NCI-H1048 (cell line): Measurements from ENCODE around the gene OLFM2.
"Not testable (repeated sequence)": the region's sequence is repeated elsewhere in the genome, so short reads cannot be mapped to it uniquely, and the experiment has no call there.

Experiments used
- DNase-seq: peaks from one replicate; lab custom pipeline; 2025; lab: John Stamatoyannopoulos, UW

Gene OLFM2

DNA sequence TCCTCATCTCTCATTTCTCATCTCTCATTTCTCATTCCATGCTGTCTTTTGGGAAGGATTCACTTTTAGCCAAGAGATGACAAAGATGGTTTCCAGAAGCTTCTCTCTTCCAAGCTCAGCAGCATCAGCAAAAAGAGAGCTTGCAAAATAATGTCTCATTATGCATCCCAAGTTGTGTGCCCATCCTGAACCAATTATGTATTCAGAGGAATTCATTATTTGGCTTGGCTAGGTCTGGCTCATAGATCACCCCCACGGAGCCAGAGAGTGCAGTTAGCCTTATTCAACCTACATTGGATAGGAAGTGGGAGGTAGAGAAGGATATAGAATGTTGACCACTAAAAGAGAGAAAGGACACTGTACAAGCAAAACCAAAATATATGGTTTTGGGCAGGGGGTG is 5.4 kb upstream of the OLFM2 start:
- DNase-seq = no peak

GRCh38 chr19:9941231-9941630 is 4.9 kb upstream of the OLFM2 start:
- DNase-seq = no peak

DNA sequence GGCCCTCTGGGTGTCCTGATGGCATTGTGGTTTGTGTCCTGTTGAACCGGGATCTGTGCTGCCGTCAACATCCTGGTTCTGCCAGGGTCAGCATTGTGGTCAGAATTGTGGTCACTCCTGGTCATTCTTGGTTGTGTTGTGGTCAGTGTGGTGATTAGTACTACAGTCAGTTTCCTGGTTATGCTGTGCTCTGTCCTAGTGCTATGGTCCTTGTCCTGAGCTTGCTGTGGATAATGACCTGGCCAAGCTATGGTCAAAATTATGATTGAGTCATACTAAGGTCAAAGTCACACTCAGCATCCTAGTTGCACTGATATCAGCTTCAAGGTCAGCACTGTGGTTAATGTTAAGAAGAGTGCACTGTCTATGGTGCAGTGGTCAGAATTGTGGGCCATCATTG is 4.5 kb upstream of the OLFM2 start:
- no peak for DNase-seq

GRCh38 chr19:9939301-9939913 is 3.1 kb upstream of the OLFM2 start:
- DNase-seq = no peak

- no peak for DNase-seq
Observed at GRCh38 chr19:9937001-9937411, 691 bp upstream of the OLFM2 start.

DNA sequence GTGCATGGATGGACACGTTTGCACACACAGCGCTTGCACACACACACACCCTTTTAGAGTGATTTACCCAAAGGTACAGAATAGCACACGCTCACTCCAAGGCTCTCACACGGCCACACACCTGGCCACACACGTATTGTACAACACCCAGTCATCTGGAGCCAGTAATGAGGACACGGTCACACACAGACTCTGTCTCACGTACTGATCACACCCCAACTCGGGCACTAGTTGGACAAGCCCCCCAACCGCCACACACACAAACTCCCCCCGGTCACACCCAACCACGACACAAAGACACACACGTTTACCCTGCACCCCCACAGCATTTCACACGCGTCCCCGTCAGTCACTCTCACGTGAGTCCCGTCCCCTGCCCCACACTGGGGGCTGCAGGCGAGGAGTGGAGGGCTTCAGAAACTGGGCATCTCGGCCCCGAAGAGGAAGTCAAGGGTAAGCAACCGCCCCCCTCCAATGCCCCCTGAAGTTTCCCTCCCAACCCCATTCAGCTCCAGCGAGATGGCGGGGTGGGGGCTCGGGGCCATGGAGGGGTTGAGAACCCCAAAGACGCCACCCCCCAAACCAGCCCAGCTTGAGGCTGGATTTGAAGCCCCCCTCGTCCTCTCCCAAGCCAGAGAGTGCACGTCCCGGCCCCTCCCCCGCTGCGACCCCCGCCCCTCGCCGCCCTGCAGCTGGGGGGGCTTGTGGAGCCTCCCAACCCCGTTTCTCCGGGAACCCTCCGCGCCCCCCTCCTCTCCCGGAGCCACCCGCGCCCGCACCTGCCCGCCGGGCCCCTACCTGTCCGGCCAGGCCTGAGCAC is 599 bp downstream of the OLFM2 start:
- no peak for DNase-seq

DNA sequence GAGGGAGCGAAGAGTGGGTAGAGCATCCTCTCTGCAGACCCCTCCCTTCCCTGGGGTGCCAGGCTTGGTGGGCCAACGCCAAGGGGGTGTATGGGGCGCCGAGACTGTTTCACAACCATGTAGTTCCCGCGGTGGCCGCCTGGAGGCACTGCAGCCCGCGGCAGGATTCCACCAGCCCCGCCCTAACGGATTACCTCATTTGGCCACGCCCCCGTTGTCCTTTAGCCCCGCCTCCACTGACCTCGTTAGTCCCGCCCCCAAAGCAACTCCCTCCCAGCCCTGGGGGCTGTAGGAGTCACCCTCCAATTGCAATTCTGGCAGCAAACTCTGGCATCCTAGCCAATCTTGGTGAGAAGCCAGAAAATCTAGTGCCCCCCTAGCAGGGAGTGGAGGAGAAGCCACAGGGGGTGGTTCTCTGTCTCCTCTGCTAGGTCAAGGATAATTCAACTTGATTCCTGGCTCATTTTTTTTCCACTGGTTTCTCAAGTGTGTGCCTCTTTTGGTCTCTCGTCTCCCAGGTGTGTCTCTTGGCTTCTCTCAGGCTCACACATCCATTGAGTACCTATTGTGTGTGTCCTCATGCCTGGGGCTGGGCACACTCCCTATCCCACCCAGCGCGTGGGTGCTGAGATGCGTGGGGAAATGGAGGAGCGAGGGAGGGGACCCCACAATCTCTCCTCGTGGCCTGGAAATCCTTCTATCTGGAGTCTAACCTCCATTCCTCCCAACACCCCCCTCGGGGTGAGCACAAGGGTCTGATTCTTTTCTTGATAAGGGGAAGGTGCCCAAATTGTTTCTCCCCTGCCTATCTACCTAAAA is 2.0 kb downstream of the OLFM2 start:
- peak; percentile 65 for DNase-seq

GRCh38 chr19:9932835-9933234 is 3.5 kb downstream of the OLFM2 start:
- no peak for DNase-seq

DNA sequence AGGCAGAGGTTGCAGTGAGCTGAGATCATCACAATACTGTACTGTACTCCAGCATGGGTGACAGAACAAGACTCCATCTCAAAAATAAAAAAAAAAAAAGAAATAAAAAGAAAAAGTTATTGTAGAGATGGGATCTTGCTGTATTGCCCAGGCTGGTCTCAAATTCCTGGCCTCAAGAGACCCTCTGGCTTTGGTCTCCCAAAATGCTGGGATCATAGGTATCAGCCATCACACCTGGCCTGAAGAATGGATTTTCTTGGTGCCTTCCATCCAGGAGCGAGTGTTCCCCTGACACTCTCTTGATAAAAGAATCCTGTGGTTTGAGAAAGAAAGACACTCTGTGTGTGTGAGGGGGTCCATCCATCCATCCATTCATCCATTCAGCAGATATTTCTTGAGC is 4.7 kb downstream of the OLFM2 start:
- no peak for DNase-seq

DNA sequence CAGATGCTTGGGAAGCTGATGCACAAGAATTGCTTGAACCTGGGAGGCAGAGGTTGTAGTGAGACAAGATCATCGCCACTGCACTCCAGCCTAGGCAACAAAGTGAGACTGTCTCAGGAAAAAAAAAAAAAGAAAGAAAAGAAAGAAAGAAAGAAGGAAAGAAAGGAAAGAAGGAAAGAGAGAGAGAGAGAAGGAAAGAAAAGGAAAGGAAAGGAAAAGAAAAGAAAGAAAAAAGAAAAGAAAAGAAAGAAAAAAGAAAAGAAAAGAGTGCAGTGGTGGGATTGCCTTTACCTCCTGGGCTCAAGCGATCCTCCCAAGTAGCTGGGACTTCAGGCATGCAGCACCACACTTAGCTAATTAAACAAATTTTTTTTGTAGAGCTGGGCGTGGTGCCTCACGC is 12.9 kb downstream of the OLFM2 start:
- no peak for DNase-seq

GRCh38 chr19:9922782-9923379 is 13.4 kb downstream of the OLFM2 start:
- DNase-seq = not testable (repeated sequence)

- no peak for DNase-seq
Observed at GRCh38 chr19:9917321-9917720, 19.0 kb downstream of the OLFM2 start.

DNA sequence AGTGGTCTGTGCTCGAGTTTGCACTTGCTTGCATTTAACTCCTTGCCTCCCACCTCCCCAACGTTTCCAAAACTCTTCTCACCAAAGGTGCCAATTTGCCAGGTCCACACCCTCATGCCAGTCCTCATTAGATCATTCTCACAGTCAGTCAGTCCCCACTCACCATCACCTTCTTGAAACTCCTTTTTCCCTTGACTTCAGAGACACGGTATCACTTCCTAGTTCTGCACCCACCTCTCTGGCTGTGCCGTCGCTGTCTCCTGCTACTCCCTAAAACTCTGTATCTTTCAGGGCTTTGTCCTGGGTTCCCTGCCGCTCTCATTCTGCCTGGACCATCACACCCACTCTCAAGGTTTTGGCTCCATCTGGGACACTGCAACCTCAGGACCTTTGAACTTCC is 19.6 kb downstream of the OLFM2 start:
- DNase-seq = no peak

GRCh38 chr19:9914315-9915207 is 21.8 kb downstream of the OLFM2 start:
- peak; percentile 66 for DNase-seq

- no peak for DNase-seq
Observed at GRCh38 chr19:9914001-9914314, 22.4 kb downstream of the OLFM2 start.

DNA sequence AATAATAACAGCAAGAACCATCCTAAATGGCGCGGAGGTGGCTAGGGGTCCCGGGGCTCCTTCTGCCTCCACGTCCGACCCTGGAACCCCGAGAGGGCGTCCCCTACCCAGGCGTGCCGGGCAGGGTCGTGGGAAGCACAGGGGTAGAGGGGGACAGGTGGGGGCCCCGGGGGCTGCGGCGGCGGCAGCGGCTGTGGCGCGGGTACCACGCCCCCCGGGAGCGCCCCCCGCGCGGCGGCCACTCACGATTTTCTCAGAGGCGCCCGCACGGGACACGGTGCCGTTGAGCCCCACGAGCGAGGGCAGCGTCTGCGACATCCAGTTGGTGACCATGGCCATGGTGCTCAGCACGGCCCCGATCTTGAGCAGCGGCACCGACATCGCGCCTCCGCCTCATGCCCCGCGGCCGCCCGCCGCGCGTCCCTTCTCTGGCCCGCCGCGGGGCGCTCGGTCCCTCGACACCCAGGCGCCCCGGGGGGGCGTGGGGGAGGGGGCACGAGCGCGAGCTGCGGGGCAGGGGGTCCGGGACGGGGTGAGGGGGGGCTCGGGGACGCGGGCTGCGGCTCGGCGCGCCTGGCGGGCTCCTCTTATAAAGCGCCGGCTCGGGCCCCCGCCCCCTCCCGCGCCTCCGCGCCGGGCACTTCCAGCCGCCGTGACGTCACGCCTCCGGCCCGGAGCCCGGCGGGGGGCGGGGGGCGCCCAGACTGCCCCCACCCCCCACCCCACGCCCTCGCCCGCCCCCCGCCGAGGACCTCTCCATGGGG is 22.9 kb downstream of the OLFM2 start:
- no peak for DNase-seq

DNA sequence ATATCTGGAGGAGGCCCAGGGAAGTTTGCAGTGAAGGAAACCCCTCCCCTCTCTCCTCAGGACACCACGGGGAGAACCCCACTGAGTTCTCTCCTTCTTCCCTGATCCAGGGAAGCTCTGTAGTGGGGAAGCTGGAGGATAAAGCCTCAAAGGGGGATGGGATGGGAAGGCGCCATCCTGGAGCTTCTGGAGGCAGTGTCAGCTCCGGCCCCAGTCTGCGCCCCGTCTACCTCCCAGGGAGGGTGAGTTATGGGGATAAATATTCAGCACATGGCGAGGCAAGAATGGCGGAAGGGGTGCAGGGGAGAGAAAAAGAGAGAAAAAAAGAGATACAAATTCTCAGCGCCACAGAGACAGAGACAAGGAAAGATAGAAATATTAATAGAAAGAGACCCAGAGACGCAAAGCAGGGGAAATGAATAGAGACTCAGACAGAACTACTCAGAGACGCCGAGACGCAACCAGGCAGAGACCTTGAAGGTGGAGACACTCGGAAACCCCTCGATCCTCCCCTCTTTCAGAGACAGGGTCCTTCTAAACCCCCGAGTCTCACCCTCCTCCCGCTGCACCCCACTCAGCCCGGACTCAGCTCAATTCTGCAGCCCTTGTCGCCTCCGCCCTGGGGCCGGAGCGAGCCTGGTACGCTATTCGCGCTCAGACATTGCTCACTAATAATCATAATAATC is 23.6 kb downstream of the OLFM2 start:
- no peak for DNase-seq

DNA sequence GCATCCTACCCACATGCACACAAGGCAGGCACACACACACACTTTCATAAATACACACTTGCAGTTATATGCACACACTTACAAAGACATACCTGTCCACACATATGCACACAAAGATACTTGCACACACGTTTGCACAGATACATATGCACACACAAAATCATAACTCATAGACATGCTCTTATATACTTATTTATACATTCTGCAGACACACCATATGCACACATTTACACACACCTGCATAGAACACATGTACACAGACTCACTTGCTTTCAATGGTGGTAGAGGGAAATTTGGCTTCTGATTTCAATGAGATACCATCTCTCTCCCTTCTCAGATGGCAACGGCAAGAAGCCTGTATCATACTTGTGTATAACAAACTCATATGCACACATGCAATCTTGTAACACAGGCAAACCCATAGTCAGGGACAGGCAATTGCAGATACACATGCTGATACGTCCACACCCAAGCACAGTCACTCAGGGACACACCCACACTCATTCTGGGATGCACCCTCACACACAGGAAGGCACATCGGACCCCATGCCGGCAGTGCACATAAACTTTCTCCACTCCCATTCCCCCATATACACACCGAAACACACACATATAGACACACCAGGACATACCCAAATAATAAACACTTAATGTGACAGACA is 24.7 kb downstream of the OLFM2 start:
- DNase-seq = no peak

GRCh38 chr19:9910625-9911024 is 25.7 kb downstream of the OLFM2 start:
- no peak for DNase-seq

- no peak for DNase-seq
Observed at GRCh38 chr19:9909251-9909650, 27.1 kb downstream of the OLFM2 start.
